ENCODE measurements around the gene MRI1. TPM values are rescaled to one million over a fixed set of nuclear protein-coding genes. Genes with fewer than 3 reads are reported as not detected.

The MRI1 gene
- total and polyA plus RNA-seq, 2 of the 4 experiments (the other 2 are of a cell fraction) = 26.7 to 37.6 TPM

DNA sequence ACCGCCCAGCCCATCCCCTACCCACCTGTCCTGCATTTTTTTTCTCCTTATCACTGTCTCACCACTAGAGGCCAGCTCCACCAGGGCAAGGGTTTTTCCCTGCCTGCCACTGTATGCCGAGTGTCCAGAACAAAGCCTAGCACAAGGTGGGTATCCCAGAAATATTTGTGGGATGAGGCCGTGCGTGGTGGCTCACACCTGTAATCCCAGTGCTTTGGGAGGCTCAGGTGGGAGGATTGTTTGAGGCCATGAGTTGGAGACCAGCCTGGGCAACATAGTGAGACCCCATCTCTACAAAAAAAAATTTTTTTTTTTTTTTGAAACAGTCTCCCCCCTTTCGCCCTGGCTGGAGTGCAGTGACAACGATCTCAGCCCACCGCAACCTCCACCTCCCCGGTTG is 2.9 kb upstream of the MRI1 start:
- Histone ChIP-seq H3K9me3 (ENCODE audit: control insufficient read depth, insufficient read depth, low read length) (no peaks in the 10 kb centered on the region), H3K18ac (ENCODE audit: low read depth, low read length) (no peak overlapping the region), H3K56ac (ENCODE audit: extremely low read depth, insufficient read depth, low read length) (no peak overlapping the region), H3K9me1 (ENCODE audit: insufficient read depth, low read length) (no peaks in the 10 kb centered on the region; the same call in 1 of the 2 replicates), H2AK5ac (ENCODE audit: low read depth, low read length) (no peak overlapping the region), H3K4me2 (ENCODE audit: low read depth, low read length) (no peak overlapping the region), H2BK15ac (ENCODE audit: low read depth, low read length) (no peak overlapping the region), H3K79me1 (ENCODE audit: low read depth in 1 of 2, low read length in 2 of 2) (peaks cover 15 to 35% of the 10 kb centered on the region in 2 experiments), H3K14ac (replicated peaks; ENCODE audit: low read depth, low read length) (no peak overlapping the region), H3K4ac (ENCODE audit: low read depth, low read length) (no peak overlapping the region), H3K36me3 (ENCODE audit: control insufficient read depth, insufficient read depth, low read length) (peaks cover 66% of the 10 kb centered on the region), H3K4me1 (ENCODE audit: control insufficient read depth, insufficient read depth, low read length) (peaks cover 7% of the 10 kb centered on the region), H2BK20ac (ENCODE audit: low read depth, low read length) (no peak overlapping the region), H2AFZ (replicated peaks; ENCODE audit: low read length, poor library complexity) (no peak overlapping the region), H2BK5ac (ENCODE audit: low read depth, low read length, poor library complexity, severe bottlenecking) (no peak overlapping the region), H3K27ac (ENCODE audit: insufficient read depth, low read length) (no peak overlapping the region), H4K5ac (ENCODE audit: low read depth, low read length) (no peak overlapping the region), H2BK120ac (ENCODE audit: low read depth, low read length) (no peak overlapping the region), H4K20me1 (ENCODE audit: insufficient read depth, low read length) (peaks cover 8% of the 10 kb centered on the region; the same call in 1 of the 2 replicates), H3K4me3 (ENCODE audit: insufficient read depth, low read depth, low read length) (no peak overlapping the region), H4K91ac (ENCODE audit: insufficient read depth, low read depth, low read length) (no peak overlapping the region), H3K27me3 (ENCODE audit: control insufficient read depth, insufficient read depth, low read length) (no peaks in the 10 kb centered on the region), H2AK9ac (replicated peaks; ENCODE audit: low read depth, low read length, poor library complexity) (peak overlapping the region; percentile 5), H3K23ac (ENCODE audit: low read depth, low read length) (no peak overlapping the region), H3K9ac (ENCODE audit: low read depth, low read length) (no peak overlapping the region), H4K8ac (ENCODE audit: low read depth in 2 of 2, low read length in 2 of 2) (no peak overlapping the region)
- dilution Hi-C loops (cut with HindIII; ENCODE audit: low sequenced_read_pairs, unreplicated experiment) (no loop called here), in situ Hi-C loops (cut with MboI; ENCODE audit: low sequenced_read_pairs) (loop anchor here (25.0 kb wide), 1 partner anchor 326 kb away; the partner anchor contains the start of genes C19orf67 and SAMD1), intact Hi-C loops (cut with micrococcal nuclease) (no loop called here)
- no CpG with 5 or more reads among the region's 8 CpGs for WGBS, 2 experiments (ENCODE audit: extremely low coverage in 2 of 2, insufficient read length in 1 of 2)
- no peak for ATAC-seq (ENCODE audit: low read depth)
- CTCF ChIA-PET = no interaction called here
- POLR2A ChIA-PET (ENCODE audit: unreplicated experiment) = no interaction called here
- no peak for DNase-seq
- no TSS peak for BruUV-seq (replicated peaks)
- no peak for TF ChIP-seq MAZ (IDR thresholded peaks at IDR 0.05; ENCODE audit: borderline replicate concordance, low read depth, low read length)
- TF ChIP-seq NFE2L2 (IDR thresholded peaks at IDR 0.05; ENCODE audit: low read depth, low read length) = no peak
- TF ChIP-seq, protein P1, sequence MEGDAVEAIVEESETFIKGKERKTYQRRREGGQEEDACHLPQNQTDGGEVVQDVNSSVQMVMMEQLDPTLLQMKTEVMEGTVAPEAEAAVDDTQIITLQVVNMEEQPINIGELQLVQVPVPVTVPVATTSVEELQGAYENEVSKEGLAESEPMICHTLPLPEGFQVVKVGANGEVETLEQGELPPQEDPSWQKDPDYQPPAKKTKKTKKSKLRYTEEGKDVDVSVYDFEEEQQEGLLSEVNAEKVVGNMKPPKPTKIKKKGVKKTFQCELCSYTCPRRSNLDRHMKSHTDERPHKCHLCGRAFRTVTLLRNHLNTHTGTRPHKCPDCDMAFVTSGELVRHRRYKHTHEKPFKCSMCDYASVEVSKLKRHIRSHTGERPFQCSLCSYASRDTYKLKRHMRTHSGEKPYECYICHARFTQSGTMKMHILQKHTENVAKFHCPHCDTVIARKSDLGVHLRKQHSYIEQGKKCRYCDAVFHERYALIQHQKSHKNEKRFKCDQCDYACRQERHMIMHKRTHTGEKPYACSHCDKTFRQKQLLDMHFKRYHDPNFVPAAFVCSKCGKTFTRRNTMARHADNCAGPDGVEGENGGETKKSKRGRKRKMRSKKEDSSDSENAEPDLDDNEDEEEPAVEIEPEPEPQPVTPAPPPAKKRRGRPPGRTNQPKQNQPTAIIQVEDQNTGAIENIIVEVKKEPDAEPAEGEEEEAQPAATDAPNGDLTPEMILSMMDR (conservative IDR thresholded peaks at IDR 0.05; ENCODE audit: low read depth, low read length) = no peak
- no peak for TF ChIP-seq CHD1 (IDR thresholded peaks at IDR 0.05; ENCODE audit: low read depth, low read length)
- TF ChIP-seq MXI1 (IDR thresholded peaks at IDR 0.05; ENCODE audit: borderline replicate concordance, low read depth, low read length) = no peak
- no peak for TF ChIP-seq CEBPB (IDR thresholded peaks at IDR 0.05; ENCODE audit: low read depth, low read length)
- TF ChIP-seq POLR2A (IDR thresholded peaks at IDR 0.05; ENCODE audit: low read depth, low read length) = no peak
- TF ChIP-seq MAFK (IDR thresholded peaks at IDR 0.05; ENCODE audit: low read depth, low read length) = no peak
- no peak for TF ChIP-seq RCOR1 (IDR thresholded peaks at IDR 0.05; ENCODE audit: insufficient replicate concordance, low read length)
- TF ChIP-seq, protein P2, sequence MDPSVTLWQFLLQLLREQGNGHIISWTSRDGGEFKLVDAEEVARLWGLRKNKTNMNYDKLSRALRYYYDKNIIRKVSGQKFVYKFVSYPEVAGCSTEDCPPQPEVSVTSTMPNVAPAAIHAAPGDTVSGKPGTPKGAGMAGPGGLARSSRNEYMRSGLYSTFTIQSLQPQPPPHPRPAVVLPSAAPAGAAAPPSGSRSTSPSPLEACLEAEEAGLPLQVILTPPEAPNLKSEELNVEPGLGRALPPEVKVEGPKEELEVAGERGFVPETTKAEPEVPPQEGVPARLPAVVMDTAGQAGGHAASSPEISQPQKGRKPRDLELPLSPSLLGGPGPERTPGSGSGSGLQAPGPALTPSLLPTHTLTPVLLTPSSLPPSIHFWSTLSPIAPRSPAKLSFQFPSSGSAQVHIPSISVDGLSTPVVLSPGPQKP (IDR thresholded peaks at IDR 0.05; ENCODE audit: borderline replicate concordance, low read depth, low read length) = no peak

Measured in IMR-90 (cell line).